NCI-H526 treated with DMSO at 0.1 percent for 48 hours (cell line): ENCODE measurements around the gene SKA2.
"Not testable (repeated sequence)": the region's sequence is repeated elsewhere in the genome, so short reads cannot be mapped to it uniquely, and the experiment has no call there.

Experiments
- DNase-seq: peaks from one replicate; lab custom pipeline; 2025; lab: John Stamatoyannopoulos, UW

The SKA2 gene

DNA sequence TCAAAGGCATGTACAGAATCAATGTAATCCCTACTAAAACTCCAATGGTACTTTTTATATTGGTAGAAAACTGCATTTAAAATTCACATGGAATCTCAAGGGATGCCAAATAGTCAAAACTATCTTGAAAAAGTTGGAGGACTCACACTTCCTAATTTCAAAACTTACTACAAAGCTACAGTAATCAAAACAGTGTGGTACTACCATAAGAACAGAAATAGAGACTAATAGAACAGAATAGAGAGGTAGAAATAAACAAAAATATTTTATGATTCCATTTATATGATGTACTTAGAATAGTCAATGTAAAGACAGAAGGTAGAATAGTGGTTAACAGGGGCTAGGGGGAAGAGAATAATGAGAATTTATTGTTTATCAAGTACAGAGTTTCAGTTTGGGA is 57.1 kb downstream of the SKA2 start:
- DNase-seq, result no peak

GRCh38 chr17:59094861-59095530 is 60.0 kb downstream of the SKA2 start:
- no peak for DNase-seq

GRCh38 chr17:59093702-59094231 is 61.2 kb downstream of the SKA2 start:
- DNase-seq, result no peak

GRCh38 chr17:59093145-59093701 is 61.8 kb downstream of the SKA2 start:
- DNase-seq, result no peak

DNA sequence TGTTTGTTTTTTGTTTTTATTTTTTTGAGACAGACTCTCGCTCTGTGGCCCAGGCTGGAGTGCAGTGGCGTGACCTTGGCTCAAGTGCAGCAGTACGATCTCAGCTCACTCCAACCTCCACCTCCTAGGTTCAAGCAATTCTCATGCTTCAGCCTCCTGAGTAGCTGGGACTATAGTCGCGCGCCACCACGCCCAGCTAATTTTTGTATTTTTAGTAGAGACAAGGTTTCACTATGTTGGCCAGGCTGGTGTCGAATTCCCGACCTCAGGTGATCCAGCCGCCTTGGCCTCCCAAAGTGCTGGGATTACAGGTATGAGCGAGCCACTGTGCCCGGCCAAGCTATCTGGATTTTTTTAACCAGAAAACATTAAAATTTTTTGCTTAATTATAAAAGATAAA is 64.4 kb downstream of the SKA2 start:
- not testable (repeated sequence) for DNase-seq

- DNase-seq, result no peak
These were observed 70.8 kb downstream of the SKA2 start for GRCh38 chr17:59084154-59084553.

- no peak for DNase-seq
These were observed 80.5 kb downstream of the SKA2 start for GRCh38 chr17:59074494-59074893.

DNA sequence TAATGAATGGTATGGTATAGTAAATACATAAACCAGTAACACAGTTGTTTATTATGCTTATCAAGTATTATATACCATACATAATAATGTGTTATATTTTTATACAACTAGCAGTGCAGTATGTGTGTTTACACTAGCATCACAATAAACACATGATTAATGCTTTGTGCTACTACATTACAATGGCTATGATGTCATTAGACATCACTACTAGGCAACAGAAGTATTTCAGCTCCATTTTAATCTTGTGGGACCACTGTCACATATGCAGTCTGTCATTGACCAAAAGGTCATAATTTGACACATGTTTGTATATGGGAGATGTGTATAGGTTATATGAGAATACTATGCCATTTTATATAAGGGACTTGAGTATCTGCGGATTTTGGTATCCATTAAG is 81.0 kb downstream of the SKA2 start:
- no peak for DNase-seq

- DNase-seq, result no peak
These were observed 85.1 kb downstream of the SKA2 start for GRCh38 chr17:59069856-59070255.

DNA sequence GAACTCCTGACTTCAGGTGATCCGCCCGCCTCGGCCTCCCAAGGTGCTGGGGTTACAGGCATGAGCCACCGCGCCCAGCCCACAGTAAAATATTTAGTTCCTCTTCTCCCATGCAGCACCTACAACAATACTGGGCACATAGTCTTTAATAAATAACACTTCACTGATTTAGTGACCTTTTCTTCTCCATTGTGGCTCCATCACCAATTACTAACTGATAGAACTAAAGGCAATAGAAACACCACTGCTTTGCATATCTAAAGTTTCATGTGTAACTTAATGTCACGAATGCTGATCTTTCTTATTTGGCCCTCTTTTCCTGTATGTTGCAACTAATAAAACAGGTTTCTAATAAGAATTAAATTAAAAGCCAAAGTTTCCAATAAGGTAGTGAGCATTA is 87.2 kb downstream of the SKA2 start:
- no peak for DNase-seq

GRCh38 chr17:59067340-59067739 is 87.6 kb downstream of the SKA2 start:
- no peak for DNase-seq

GRCh38 chr17:59062509-59062908 is 92.5 kb downstream of the SKA2 start:
- no peak for DNase-seq
